NCI-H2029 (cell line): ENCODE results near the gene FAM174B.
"Not testable (repeated sequence)": the region's sequence is repeated elsewhere in the genome, so short reads cannot be mapped to it uniquely, and the experiment has no call there.

Experiments used
- DNase-seq: peaks from one replicate; lab custom pipeline; 2025; lab: John Stamatoyannopoulos, UW

The FAM174B gene

DNA sequence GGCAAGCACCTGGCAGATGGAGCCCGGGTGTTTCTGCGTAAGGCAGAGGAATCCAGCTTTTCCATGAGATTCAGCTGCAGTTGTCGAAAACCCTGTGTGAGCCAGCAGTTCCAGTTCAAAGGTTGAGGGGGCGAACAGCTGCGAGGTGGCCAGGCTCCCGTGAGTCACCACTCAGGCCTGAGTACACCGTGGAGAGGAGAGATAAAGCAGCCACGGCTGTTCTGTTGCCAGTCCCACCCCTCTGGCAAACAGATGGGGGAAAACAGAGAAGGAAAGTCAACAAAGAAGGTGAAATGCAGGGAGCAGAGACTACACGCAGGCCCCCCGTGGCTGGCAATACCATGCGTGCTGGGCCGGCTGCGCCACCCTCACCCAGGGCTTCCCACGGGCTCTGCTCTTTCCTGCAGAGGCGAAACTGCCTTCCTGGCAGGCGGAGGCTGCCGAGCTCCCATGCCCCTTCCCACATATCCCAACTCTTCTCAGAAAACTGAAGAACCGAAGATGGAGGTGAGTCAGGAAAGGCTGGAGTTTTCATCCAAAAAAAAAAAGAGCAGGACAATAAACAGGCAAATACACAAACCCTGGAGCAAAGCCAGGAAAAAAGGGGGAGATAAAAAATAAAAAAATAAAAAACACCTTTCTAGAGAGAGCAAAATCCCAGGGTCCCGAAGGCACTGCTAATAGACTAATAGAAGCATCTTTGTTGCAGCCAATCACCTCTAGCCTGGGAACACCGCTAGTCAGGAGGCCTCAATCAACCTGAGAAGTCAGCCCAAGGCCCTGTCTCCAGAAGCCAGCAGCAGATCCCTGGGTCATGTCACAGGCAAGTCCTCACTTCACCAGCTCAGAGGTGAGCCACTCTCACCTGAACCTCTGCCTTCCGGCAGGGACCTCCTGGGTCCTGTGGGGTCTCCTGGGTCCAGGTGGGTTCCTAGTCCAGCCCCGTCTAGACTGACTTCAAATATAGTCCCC lies 37.7 kb downstream of the FAM174B start:
- peak; percentile 64 for DNase-seq

DNA sequence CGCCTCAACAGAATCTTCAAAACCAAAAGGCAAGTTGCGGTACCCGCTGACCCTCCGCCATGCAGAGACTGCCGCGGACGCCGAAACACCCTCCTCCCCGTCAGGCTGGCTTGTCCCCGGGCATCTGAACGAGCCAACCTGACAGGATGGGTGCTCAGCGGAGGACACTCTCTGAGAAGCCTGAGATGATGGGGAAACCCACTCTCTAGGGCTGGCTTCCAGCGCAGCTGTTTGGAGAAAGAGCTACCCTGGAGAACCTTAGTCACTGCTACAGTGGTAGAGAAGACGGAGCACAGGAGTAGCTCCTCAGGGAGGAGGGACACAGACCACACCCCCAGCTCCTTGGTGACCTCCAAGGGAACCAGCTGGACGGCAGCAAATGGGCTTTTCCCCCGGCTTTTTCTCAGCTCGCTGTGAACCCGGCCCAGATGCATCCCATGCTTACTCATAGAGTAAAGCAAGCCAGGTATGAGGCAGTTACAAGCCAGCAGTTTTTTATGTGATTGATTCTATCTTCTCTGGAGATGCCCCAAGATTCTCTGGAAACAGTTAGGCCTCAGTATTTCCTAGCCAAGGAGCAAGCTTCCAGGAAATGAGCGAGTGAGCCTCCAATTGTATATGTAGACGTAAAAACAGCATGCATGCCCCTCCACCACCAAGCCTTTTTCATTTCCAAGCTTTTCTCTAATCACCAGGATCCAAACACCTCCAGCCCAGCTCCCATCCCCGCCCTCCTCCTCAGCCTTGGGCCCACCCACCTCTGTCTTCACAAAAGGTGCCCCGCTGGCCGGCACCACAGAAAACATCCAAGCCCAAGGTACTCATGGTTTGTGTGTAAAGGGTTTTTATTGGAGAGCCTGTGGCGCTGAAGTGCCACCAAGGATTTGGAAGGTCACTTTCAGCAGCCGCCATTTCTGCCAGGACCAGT lies 38.7 kb downstream of the FAM174B start:
- DNase-seq: no peak

DNA sequence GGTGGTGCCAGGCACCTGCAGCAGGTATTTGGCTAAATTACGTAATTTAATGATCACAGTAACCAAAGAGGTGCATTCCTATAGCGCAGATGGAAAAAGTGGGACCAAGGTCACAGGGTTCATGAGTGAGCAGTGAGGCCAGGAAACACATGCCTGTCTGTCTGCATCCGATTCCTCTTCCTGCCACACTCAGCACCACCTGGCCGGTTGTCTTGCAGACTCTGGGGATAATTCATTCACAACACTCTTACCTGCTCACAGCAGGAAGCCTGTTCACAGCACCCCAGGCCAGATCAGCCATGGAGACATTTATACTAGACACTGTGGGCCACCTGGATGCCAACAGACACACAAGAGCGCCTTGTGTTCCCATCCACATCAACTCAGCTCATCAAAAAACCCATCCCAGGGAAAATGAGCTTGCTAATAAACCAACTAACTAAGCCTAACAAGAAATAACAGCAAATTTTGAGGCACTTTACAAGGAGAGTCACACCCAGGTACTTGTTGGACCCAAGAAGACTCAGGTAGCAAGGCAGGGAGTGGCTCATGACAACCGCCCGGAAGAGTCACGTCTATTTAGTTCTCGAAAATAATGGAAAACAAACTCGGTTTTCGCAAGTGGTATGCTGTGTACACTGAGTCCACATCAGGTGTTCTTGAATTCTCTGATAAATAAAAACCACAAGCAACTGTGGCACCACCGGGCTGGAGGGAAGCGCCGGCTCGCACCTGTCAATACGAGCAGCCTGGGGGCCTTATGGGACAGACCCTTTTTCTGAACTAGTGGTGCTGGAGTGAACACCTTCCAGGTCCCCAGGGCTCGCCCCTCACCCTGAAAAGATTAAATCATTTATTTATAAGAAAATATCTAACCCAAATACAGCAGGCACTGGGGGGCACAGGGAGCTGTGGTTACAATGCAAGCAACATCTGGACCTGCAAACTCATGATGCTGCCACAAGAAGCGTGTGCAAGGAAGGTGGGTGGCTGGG lies 40.5 kb downstream of the FAM174B start:
- peak; percentile 41 for DNase-seq

DNA sequence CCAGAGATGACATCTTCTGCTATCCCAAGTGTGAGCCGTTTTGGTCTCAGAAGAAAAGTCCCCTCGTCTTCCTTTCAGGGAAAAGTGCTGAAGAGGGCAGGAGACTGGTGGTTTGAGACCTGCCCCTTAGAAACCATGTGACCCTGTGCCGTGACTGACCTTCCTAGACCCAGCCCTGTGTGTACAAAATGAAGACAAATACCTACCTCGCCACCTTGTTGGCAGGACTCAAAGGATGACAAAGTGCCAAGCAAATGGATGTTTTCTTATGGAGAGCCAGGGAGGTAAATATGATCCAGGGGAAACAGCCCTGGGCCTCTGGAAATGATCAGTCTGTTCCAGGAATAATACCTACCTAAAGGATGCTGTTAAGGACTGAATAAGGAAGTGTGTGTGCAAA lies 41.3 kb downstream of the FAM174B start:
- peak; percentile 76 for DNase-seq

DNA sequence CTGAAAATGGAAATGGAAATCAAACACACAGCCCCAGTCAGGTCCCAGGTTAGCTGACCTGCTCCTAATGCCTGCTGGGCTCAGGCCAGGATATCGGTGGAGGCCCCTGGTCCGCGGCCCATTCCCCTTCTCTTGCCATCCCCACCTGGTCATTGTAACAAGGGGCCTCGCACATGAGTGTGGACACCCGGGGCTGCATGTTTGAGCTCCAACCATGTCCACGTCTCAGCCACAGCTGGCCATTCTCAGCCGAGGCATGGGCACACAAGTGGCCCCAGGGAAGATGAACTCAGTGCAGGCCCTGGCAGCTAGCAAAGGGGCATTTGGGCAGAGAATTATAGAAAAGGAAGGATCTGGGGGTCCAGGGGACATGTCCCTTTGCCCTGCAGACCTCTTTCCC lies 41.7 kb downstream of the FAM174B start:
- DNase-seq: no peak

DNA sequence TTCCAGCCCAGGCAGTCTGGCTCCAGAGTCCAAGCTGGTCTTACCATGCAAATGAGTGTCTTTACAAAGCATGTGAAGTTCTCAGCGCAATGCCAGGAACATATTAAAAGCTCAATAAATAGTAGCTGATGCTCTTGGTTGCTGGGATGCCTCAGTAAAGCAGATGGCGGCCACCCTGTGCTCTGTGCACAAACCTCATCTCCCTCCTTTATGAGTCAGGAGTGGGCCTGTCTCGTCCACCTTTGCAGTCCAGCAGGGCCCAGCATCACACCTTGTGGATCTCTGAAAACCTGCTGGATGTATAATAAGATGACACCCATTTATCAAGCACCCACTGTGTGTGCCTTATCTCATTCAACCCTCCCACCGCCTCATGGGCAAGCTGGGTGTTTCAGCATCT lies 42.7 kb downstream of the FAM174B start:
- no peak for DNase-seq

DNA sequence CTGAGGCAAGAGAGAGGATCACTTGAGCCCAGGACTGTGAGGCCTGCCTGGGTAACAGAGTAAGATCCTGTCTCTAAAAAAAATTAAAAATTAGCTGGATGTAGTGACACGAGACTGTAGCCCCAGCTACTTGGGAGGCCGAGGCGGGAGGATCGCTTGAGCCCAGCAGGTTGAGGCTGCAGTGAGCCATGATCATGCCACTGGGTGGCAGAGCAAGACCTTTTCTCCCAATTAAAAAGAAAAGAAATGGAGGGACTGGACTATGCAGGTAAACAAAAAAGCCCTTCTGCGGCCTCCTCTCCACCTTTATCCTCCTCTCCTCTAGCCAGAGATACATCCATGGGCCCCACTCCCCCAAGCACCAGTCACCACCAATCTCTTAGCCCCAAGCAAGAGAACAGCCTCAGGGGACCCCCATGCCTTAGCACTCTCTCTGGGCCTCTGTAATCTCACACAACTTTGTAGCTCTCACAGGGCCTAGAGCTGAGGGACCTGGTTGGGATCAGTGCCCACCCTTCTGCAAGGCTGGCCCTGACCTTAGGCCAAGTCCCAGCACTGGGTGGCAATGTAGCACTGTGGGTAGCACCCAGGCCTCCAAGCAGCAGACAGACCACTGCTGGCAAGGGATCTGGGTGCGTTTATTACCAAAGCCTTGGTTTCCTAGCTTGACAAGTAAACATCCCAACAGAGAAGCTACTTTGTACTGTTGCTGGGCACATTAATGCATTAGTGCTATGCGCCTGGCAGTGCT lies 43.4 kb downstream of the FAM174B start:
- no peak for DNase-seq

DNA sequence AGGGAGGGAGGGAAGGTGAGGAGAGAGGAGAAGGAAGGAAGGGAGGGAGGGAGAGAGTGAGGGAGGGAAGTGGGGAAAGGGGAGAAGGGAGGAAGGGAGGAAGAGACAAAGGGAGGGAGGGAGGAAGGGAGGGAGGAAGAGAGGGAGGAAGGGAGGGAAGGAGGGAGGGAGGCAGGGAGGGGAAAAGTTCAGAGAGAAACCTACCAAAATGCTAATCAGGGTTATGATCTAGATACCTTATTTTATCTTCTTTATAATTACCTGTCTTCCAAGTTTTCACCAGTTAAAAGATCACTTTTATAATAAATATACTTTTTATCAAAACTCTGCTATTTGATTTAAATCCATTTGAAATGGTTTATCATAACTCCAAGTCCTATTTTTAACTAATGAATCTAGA lies 44.4 kb downstream of the FAM174B start:
- no peak for DNase-seq

DNA sequence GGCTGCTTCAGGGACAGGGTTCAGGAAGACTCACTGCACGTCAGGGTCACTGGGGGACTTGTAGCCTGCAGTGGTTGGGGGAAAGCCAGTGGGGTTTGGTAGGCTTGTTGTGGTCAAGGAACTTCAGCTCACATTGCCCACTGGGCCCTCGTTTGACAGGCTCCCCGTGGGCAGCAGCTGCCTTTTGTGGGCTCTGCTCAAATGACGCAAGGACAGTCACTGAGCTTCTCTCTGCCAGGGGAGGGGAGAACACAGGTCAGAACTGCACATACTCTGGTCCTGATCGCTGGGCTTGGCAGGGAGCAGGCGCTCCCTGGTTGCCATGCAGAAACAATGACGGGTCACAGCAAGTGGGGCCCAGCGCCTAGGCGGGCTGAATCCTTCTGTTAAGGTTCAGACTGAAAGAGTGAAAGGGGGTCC lies 45.5 kb downstream of the FAM174B start:
- no peak for DNase-seq

DNA sequence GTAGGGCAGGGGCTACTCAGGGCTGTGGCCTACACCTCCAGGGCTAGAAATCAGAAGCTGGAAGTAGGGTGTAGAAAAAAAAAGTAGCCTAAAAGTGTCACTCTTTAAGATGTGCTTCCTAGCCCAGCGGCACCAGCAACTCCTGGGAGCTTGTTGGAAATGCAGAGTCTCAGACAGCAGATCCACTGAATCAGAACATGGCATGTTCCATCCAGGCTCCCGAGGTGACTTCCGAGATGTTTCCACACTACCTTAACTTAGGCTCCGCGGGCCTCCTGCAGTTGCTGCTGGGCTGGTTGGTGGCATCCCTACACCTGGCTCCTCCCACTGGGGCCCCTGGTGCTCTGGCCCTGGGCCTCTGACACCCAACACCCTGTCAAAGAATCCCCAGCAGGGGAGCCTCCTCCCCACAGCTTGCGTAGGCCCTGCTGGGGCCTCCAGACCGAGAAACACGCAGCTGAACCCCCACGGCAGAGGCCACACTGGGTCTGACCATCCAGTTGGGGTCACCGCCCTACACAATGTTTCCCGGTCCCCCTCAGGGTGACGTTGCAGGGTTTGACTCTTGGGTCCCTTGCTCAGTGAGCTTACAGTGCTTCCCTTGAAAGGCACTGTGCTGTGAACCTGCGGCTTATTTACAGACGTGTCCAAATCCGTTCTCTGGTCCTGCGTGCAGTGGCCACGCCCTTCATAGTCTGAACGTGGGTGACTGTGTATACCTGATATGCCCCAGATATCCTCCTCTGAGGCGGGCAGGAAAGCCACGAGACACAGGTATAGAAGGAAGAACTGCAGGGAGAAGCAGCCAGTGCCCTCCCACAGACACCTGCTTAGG lies 46.5 kb downstream of the FAM174B start:
- DNase-seq: no peak

DNA sequence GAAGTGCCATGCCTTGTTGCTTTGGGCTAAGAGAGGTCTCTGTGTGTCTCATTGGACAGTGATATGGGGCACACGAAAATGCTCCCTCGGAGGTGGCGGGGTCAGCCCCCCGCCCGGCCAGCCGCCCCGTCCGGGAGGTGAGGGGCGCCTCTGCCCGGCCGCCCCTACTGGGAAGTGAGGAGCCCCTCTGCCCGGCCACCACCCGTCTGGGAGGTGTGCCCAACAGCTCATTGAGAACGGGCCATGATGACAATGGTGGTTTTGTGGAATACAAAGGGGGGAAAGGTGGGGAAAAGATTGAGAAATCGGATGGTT lies 48.8 kb downstream of the FAM174B start:
- DNase-seq: not testable (repeated sequence)

DNA sequence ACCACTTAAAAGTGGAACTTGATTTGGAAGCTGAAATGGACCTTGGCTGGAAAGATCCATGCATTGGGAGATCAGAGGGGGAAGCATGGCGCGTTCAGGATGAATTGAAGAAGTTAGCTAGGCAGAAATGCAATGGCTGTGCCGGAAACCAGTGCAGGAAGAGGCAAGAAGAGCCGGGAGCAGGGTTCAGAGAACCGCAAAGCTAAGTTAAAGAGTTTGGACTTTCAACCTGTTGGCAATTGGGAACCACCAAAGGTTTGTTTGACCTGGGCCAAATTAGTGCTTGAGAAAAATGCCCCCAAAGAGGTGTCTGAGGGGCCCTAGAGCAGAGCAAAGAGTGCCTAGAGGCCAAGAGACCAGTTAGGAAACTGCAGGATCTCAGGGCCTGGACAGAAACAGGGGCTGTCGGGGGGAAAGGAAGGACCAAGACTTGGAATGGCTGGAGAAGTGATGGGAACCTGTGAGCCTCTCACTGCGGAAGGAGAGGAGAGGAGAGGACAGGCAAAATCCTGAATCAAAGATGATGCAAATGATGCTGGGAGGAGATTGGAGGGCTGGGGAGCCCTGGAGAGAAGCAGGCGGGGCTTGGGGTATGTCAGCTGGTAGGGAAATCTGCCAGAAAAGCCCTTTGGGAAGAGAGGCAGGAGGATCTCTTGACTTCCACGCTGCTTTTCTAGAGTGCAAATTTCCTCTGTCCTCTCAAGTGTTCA lies 49.3 kb downstream of the FAM174B start:
- DNase-seq: peak; percentile 46

DNA sequence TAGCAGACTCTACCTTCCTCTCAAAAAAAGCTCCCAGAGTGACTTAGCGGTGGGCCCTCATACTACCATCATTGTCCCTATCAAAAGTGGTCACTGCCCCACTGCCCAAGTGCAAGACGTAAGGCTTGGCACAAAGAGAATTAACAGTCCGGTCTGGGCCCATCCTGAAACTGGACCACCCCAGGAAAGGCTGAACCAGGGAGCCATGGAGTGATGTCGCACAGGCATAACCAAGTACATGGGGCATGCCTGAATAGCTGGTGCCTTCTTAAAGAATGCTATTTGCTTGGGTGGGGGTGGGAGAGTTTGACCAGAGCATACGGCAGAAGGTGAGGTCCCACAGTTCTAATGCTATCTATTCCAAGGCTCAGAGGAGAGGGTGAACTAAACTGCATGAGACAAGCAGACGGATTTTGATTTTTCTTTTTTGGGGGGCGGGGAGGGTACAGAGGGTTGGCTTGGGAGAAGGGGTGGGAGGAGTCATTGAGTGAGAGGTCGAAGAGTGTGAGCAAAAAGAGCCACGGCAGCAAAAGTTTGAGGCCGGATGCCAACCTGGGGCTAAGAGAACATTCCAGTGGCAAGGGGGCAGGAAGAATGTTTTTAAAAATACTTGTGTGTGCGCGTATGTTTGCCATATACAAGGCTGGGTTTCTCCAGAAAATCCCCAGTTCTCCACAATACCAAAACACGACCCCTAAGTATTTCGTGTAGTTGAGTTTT lies 50.2 kb downstream of the FAM174B start:
- no peak for DNase-seq

DNA sequence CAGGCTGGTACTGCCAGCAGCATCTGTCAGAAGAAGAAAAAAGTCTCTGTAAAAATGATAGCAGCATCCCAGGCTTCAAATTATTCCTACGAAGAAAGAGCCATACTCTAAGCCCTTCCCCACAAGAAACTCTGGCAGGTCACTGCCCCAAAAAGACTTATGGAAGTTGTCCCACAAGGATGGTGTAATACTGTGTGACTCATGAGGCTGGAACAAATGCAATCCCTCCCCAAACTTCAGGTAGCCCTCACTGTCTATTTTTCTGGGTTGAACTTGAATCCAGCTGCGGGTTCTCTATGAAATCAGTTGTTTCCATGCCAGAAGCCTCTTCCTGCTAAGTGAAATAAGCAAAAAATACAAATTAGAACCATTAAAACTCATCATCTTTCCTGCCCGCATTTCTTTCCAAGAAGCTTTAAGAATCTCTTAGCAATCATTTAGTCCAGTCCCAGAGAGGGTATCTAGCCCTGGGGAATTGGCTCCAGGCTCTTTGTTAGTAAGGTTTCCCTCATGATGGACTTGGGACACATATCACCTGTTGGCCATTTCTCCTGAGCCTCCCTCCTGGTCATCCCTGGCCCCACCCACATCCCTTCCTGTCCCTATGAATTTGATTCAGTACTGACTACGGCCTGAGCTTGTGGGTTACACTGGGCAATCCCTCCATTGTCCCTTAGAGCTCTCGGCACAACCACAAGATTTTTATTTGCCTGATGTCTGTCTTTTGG lies 51.7 kb downstream of the FAM174B start:
- DNase-seq: no peak

DNA sequence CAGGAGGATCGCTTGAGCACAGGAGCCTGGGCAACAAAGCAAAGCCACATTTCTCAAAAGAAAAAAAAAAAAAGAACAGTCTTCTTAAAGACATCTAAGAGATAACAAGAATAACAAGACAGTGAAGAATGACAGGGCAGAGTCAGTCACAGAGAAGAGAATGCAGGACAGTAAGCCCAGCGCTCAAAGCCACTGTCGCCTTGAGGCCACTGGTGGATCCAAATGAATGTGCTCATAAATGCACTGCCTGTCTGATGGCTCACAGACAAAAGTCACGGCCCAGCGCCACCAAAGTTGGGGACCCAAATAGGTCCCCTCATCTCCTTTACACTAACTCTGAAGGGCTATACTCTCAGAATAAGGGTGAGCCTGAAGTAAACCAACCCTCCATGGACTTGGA lies 52.3 kb downstream of the FAM174B start:
- DNase-seq: no peak

DNA sequence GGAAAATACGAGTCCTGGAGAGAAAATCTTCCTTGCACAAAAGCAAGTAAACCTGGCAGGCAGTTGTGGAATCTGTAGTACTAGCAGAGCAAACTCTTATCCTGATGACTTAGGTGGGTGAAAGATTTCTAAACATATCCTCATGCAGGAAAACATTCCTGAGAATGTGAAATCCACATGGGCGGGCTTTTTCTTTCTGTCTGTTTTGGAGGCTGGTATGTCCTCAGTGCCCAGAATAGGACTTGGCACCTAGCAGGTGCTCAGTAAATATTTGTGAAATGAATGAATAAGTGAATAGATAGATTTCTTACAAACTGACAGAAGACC lies 53.3 kb downstream of the FAM174B start:
- no peak for DNase-seq

DNA sequence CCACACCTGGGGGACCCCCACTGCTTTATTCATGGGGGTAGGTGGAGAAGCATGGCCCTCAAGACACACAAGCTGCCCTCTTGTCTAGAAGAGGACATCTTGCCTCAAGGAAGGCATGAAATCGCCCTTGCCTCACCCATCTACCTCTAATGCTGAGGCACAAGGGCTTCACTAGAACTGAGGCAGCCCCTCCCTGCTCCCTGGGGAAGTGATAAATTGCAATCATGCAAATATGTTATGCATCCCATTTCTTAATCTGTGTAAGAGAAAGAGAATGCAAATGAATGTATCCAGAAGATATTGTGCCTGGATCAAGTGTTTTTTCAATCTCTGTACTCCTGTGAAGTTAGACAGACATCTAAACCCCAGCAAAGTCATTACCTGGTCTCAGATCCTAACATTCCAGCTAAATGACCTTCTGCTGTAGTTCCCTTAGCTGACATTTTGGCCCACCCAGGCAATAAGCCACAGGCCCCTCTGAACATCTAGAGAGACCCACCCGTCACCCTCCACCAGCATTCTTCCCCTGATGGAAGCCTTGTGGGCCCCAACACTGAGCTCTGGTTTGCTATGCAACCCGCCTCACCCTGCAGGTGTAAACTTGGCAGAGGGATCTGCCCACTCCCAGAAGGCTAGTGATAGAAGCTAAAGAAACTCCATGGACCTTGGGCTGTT lies 53.8 kb downstream of the FAM174B start:
- no peak for DNase-seq

DNA sequence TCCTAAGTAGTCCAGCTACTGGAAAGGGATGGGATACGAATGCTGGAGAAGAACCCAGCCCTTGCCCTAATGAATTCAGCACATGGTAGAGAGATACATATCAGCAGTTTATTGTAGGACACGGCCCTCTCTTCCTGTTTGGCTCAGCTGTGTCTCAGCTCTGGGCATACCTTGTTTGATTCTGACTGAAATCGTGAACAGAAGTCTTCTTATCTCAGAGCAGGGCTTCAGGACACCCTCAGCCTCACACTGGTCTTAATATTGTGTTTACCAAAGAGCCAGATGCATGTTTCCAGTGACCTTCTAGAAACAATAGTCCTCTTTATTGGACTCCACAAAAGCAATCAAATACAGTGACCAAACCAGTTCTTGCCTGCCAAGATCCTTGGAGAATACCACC lies 54.7 kb downstream of the FAM174B start:
- no peak for DNase-seq
